ENCODE data around the gene ARSA.

DNA sequence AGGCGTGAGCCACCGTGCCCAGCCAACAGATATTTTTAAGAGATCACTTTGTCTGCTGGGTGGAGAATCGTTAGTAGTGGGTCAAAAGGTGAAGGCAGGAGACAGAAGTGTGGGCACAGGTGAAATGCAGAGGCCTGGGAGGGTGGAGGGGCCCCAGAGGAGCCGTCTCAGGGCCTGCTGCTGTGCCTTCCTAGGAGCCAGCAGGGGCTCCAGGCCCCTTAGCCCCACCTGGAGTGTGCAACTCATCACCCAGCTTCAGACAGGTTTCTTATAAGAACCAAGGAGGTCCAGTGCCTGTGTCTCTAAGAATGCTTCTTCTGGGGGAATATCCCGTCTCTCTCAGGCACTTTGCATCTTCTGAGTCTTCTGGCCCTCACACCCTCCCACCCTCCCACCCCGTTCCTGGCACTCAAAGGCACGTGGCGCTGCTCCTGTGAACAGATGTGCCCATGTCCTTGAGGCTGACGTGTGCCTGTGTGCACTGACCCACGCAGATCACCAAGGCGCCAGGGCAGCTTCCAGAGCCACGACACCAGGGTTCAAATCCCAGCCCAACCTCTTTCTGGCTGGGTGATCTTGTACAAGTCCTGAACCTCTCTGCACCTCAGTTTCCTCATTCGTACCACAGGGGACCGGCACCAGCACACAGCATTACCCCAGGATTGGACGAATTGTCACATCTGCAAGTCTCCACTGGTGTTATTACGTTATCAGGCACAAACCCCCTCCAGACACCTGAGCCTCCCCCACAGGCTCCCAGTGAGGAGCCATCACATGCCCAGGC, 3.4 kb downstream of the ARSA start:
- no peak for TF ChIP-seq POLR2A (IDR thresholded peaks at IDR 0.05)
- TF ChIP-seq, protein P1, sequence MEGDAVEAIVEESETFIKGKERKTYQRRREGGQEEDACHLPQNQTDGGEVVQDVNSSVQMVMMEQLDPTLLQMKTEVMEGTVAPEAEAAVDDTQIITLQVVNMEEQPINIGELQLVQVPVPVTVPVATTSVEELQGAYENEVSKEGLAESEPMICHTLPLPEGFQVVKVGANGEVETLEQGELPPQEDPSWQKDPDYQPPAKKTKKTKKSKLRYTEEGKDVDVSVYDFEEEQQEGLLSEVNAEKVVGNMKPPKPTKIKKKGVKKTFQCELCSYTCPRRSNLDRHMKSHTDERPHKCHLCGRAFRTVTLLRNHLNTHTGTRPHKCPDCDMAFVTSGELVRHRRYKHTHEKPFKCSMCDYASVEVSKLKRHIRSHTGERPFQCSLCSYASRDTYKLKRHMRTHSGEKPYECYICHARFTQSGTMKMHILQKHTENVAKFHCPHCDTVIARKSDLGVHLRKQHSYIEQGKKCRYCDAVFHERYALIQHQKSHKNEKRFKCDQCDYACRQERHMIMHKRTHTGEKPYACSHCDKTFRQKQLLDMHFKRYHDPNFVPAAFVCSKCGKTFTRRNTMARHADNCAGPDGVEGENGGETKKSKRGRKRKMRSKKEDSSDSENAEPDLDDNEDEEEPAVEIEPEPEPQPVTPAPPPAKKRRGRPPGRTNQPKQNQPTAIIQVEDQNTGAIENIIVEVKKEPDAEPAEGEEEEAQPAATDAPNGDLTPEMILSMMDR (IDR thresholded peaks at IDR 0.05): no peak
